ENCODE measurements around the gene COL25A1.

COL25A1 gene

GRCh38 chr4:109164011-109164410 lies 138.4 kb downstream of the COL25A1 start:
- H3K4me3 ChIP-seq (ENCODE audit: low read length) = no peak overlapping the region
- DNase-seq (ENCODE audit: low read depth) = peak; percentile 58
- TF ChIP-seq CTCF (conservative IDR thresholded peaks at IDR 0.05; ENCODE audit: low read depth, low read length) = no peak

GRCh38 chr4:109163493-109163892 lies 139.0 kb downstream of the COL25A1 start:
- DNase-seq (ENCODE audit: low read depth) = no peak
- TF ChIP-seq CTCF (conservative IDR thresholded peaks at IDR 0.05; ENCODE audit: low read depth, low read length) = no peak
- H3K4me3 ChIP-seq (ENCODE audit: low read length) = no peak overlapping the region

DNA sequence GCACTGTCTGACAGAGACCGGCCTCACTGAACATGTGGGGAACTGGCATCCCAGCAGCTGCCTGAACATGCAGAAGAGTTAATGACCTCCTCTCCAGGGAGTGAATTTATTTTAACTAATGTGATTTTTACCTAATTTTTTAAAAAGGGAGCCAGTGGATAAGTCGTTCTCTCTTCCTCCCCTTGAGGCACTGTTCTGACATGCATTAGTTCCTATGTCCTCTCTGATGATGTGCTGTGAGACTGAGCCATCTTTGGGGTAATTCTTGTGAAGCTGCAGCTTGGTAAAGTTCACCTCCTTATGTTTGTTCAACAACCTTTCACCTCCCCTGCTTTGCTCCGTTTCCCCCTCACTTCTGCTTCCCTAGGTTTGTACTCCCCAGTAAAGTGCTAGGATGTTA lies 139.7 kb downstream of the COL25A1 start:
- H3K4me3 ChIP-seq (ENCODE audit: low read length) = no peak overlapping the region
- TF ChIP-seq CTCF (conservative IDR thresholded peaks at IDR 0.05; ENCODE audit: low read depth, low read length) = peak; percentile 3
- no peak for DNase-seq (ENCODE audit: low read depth)

DNA sequence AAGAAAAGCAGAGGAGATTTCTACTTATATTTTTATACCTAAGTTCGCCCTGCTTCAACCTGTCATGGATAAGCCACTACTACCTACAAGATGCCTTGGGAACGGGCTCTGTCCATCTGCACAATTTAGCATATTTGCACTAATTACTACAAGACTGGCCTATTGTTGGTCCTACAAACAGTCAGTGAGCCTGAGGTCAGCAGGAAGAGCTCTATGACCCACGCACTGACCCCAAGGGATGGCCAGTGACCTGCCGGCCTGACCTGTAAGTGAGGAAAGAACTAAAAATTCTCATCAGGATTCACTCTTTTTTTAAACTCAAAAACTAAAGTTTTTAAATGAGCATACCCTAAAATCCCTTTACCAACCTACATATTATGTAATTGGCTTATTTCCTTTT lies 142.0 kb downstream of the COL25A1 start:
- no peak for TF ChIP-seq CTCF (conservative IDR thresholded peaks at IDR 0.05; ENCODE audit: low read depth, low read length)
- no peak for DNase-seq (ENCODE audit: low read depth)
- no peak overlapping the region for H3K4me3 ChIP-seq (ENCODE audit: low read length)

GRCh38 chr4:109157696-109158095 lies 144.8 kb downstream of the COL25A1 start:
- DNase-seq (ENCODE audit: low read depth) = no peak
- TF ChIP-seq CTCF (conservative IDR thresholded peaks at IDR 0.05; ENCODE audit: low read depth, low read length) = no peak
- no peak overlapping the region for H3K4me3 ChIP-seq (ENCODE audit: low read length)

DNA sequence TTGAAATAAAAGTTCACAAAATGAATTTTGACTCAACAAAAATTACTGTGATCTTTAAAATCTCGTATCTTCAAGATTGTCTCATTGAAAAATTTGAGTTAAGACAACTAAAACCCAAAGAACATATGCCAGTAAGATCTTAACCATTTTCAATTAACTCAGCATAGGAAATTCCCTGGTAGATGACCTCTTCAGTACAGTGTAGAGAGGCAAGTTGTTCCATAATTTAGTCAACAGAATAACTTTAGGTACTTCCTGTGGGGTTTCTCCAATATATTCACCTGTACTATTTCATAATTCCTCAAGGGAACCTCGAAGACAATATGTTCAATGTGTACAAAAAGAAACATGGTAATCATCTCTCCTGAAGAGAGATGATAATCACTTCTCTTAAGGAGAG lies 145.3 kb downstream of the COL25A1 start:
- TF ChIP-seq CTCF (conservative IDR thresholded peaks at IDR 0.05; ENCODE audit: low read depth, low read length) = no peak
- DNase-seq (ENCODE audit: low read depth) = no peak
- H3K4me3 ChIP-seq (ENCODE audit: low read length) = no peak overlapping the region

DNA sequence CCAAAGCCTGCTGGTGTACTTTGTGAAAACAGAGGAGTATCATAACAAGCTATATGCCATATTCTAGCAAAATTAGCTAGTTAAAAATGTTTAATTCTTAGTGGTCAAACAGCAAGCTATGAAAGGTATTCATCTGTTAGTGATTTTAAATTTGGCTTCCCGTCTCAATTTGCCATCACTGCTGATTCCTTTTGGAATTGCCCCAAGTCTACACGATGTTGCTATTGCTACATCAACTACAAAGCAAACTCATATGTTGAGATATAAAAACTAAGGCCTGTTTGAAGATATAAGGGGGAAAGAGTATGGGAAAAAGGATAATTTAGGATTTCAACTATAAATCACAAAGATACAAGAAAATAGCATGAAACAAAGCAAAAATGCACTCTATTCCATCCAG lies 146.1 kb downstream of the COL25A1 start:
- no peak for DNase-seq (ENCODE audit: low read depth)
- no peak for TF ChIP-seq CTCF (conservative IDR thresholded peaks at IDR 0.05; ENCODE audit: low read depth, low read length)
- no peak overlapping the region for H3K4me3 ChIP-seq (ENCODE audit: low read length)
